ENCODE results near the gene MBP. TPM values are rescaled to one million over a fixed set of nuclear protein-coding genes. Genes with fewer than 3 reads are reported as not detected.

Gene MBP
- polyA plus RNA-seq, 1 donor from 2014 or later = 3.3 TPM

DNA sequence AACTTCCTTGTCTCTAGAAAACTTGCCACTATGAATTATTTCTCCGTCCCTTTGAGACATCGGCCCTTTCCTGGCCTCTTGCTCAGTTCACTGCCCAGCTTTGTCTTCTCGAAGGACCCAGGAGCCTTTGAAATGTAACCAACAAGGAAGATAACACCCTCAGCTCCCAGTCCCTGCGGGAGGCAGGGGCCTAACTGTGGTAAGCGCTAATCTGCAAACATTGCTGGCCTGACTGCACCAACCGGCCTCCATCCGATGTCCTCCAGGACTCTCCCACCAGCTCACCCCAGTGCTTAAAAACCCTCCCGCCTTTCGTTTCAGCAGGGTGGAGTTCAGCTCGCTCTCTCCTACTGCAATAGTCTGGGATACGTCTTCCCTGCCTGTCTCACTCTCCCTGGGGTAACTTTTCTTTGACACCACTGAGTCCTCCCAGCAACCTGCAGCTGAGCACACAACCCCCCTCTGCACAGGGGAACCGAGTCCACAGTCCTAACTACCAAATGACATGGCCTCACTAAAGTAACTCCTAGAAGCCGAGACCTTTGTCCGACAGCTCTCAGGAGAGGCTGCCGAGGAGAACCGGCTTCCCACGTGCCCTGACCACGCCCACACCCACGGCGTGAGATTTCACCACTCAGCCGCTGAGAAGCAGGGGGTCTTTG is 76.1 kb downstream of the MBP start:
- H3K27me3 ChIP-seq (ENCODE audit: insufficient read depth, low read depth, low read length) = no peaks in the 10 kb centered on the region
- no peak overlapping the region for H3K27ac ChIP-seq (ENCODE audit: low read length)
- no peak overlapping the region for H2AFZ ChIP-seq (ENCODE audit: low read depth, low read length)
- no peaks in the 10 kb centered on the region for H4K20me1 ChIP-seq (ENCODE audit: insufficient read depth)
- no peaks in the 10 kb centered on the region for H3K36me3 ChIP-seq (ENCODE audit: insufficient read depth, low read length)
- no peaks in the 10 kb centered on the region for H3F3A ChIP-seq (ENCODE audit: insufficient read depth, low read length, poor library complexity, severe bottlenecking)
- H3K9me2 ChIP-seq (ENCODE audit: insufficient read depth, low read length) = no peaks in the 10 kb centered on the region
- no peak overlapping the region for H3K4me3 ChIP-seq (ENCODE audit: low read length)
- TF ChIP-seq TAF1 (IDR thresholded peaks at IDR 0.05; ENCODE audit: low read depth) = no peak
- no peak for TF ChIP-seq EP300 (conservative IDR thresholded peaks at IDR 0.05; ENCODE audit: poor library complexity, severe bottlenecking)
- no peak for TF ChIP-seq POLR2AphosphoS5 (IDR thresholded peaks at IDR 0.05)
- TF ChIP-seq, protein P1, sequence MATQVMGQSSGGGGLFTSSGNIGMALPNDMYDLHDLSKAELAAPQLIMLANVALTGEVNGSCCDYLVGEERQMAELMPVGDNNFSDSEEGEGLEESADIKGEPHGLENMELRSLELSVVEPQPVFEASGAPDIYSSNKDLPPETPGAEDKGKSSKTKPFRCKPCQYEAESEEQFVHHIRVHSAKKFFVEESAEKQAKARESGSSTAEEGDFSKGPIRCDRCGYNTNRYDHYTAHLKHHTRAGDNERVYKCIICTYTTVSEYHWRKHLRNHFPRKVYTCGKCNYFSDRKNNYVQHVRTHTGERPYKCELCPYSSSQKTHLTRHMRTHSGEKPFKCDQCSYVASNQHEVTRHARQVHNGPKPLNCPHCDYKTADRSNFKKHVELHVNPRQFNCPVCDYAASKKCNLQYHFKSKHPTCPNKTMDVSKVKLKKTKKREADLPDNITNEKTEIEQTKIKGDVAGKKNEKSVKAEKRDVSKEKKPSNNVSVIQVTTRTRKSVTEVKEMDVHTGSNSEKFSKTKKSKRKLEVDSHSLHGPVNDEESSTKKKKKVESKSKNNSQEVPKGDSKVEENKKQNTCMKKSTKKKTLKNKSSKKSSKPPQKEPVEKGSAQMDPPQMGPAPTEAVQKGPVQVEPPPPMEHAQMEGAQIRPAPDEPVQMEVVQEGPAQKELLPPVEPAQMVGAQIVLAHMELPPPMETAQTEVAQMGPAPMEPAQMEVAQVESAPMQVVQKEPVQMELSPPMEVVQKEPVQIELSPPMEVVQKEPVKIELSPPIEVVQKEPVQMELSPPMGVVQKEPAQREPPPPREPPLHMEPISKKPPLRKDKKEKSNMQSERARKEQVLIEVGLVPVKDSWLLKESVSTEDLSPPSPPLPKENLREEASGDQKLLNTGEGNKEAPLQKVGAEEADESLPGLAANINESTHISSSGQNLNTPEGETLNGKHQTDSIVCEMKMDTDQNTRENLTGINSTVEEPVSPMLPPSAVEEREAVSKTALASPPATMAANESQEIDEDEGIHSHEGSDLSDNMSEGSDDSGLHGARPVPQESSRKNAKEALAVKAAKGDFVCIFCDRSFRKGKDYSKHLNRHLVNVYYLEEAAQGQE (IDR thresholded peaks at IDR 0.05; ENCODE audit: borderline replicate concordance) = no peak
- TF ChIP-seq, protein P2, sequence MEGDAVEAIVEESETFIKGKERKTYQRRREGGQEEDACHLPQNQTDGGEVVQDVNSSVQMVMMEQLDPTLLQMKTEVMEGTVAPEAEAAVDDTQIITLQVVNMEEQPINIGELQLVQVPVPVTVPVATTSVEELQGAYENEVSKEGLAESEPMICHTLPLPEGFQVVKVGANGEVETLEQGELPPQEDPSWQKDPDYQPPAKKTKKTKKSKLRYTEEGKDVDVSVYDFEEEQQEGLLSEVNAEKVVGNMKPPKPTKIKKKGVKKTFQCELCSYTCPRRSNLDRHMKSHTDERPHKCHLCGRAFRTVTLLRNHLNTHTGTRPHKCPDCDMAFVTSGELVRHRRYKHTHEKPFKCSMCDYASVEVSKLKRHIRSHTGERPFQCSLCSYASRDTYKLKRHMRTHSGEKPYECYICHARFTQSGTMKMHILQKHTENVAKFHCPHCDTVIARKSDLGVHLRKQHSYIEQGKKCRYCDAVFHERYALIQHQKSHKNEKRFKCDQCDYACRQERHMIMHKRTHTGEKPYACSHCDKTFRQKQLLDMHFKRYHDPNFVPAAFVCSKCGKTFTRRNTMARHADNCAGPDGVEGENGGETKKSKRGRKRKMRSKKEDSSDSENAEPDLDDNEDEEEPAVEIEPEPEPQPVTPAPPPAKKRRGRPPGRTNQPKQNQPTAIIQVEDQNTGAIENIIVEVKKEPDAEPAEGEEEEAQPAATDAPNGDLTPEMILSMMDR (IDR thresholded peaks at IDR 0.05; ENCODE audit: poor library complexity, severe bottlenecking) = no peak
- H3K9ac ChIP-seq (ENCODE audit: low read length) = no peak overlapping the region
- H3K79me2 ChIP-seq (replicated peaks; ENCODE audit: insufficient read depth, low read length) = no peaks in the 10 kb centered on the region
- H3K4me2 ChIP-seq (ENCODE audit: low read length) = no peak overlapping the region
- no peaks in the 10 kb centered on the region for H3K9me3 ChIP-seq (ENCODE audit: low read length)

DNA sequence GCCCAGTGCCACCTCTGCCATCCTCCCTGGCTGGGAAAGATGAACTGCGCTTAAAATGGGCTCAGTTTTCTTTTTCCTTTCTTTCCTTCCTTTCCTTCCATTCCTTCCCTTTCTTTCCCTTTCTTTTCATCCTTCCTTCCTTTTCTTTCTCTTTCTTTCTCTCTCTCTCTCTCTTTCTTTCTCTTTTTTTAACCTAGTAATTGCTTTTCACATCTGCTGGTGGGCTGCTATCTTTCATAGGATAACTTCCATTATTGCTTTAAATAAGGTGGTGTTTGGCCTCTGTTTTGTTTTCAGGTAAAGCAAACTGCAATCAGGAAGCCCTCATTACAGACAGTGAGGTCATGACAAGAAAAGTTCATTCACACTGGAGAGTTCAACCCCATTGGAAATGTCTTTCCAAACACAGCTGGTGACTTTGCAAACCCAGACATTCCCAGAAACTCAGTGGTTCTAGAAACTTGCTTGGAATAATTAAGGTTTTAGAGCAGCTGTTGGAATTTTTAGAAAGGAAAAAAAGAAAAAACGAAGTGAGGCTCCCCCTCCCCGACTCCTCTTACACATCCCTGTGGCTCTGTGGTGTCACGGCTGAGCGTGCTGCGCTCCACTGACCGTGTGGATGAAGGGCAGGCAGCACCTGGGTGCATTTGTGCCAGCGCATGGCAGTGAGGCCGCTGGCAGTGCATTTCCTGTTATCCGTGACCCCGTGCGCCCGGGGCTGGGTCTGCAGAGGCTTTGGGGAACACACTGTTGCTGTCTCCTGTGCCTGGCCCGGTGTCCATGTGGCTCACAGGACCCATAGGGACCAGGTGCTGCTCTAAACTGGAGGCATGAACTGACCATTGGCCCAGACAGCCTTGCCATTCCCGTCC is 76.9 kb downstream of the MBP start:
- Histone ChIP-seq H2AFZ (ENCODE audit: low read depth, low read length) (no peak overlapping the region), H3K9ac (ENCODE audit: low read length) (no peak overlapping the region), H3F3A (ENCODE audit: insufficient read depth, low read length, poor library complexity, severe bottlenecking) (no peaks in the 10 kb centered on the region), H3K4me3 (ENCODE audit: low read length) (no peak overlapping the region), H3K27ac (ENCODE audit: low read length) (no peak overlapping the region), H3K27me3 (ENCODE audit: insufficient read depth, low read depth, low read length) (no peaks in the 10 kb centered on the region), H3K79me2 (replicated peaks; ENCODE audit: insufficient read depth, low read length) (no peaks in the 10 kb centered on the region), H3K36me3 (ENCODE audit: insufficient read depth, low read length) (no peaks in the 10 kb centered on the region), H3K9me2 (ENCODE audit: insufficient read depth, low read length) (no peaks in the 10 kb centered on the region), H3K4me2 (ENCODE audit: low read length) (no peak overlapping the region), H4K20me1 (ENCODE audit: insufficient read depth) (no peaks in the 10 kb centered on the region), H3K9me3 (ENCODE audit: low read length) (no peaks in the 10 kb centered on the region)
- TF ChIP-seq, protein P1 (IDR thresholded peaks at IDR 0.05; ENCODE audit: borderline replicate concordance) = no peak
- TF ChIP-seq EP300 (conservative IDR thresholded peaks at IDR 0.05; ENCODE audit: poor library complexity, severe bottlenecking) = no peak
- no peak for TF ChIP-seq EZH2 (IDR thresholded peaks at IDR 0.05; ENCODE audit: borderline replicate concordance, insufficient read depth, low read length, poor library complexity, severe bottlenecking)
- TF ChIP-seq, protein P2 (IDR thresholded peaks at IDR 0.05; ENCODE audit: poor library complexity, severe bottlenecking) = no peak
- no peak for TF ChIP-seq MXI1 (conservative IDR thresholded peaks at IDR 0.05; ENCODE audit: poor library complexity, severe bottlenecking)
- no peak for TF ChIP-seq POLR2AphosphoS5 (IDR thresholded peaks at IDR 0.05)
- no peak for TF ChIP-seq SMC3 (conservative IDR thresholded peaks at IDR 0.05; ENCODE audit: poor library complexity)
- TF ChIP-seq TAF1 (IDR thresholded peaks at IDR 0.05; ENCODE audit: low read depth) = no peak
- TF ChIP-seq RAD21 (conservative IDR thresholded peaks at IDR 0.05) = no peak

Data from neural cell (in vitro differentiated cells).